ENCODE measurements around the gene THSD4.
"Not testable (repeated sequence)": the region's sequence is repeated elsewhere in the genome, so short reads cannot be mapped to it uniquely, and the experiment has no call there.

THSD4 gene

DNA sequence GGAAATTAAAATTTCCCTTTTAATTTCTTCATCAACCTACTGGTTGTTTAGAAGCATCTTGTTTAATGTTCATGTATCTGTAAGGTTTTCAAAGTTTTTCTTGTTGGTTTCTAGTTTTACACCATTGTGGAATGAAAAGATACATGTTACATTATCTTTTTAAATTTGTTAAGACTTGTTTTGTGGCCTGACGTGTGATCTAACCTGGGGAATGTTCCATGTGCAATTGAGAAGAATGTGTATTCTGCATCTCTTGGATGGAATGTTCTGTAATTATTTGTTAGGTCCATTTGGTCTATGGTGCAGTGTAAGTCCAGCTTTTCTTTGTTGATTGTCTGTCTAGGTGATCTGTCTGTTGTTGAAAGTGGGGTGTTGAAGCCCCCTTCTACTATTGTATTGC is 45.7 kb downstream of the THSD4 start:
- Histone ChIP-seq H3K4me1 (ENCODE audit: low read length) (no peaks in the 10 kb centered on the region; the same call in 1 of the 2 replicates), H3K79me2 (ENCODE audit: low read length) (no peaks in the 10 kb centered on the region), H3F3A (ENCODE audit: insufficient read depth, low read length) (no peaks in the 10 kb centered on the region), H3K9me3 (replicated peaks; ENCODE audit: insufficient read depth, low read length) (no peaks in the 10 kb centered on the region), H3K4me2 (ENCODE audit: low read depth, low read length) (no peak overlapping the region), H3K9me2 (replicated peaks; ENCODE audit: insufficient read depth, low read length) (no peaks in the 10 kb centered on the region), H3K4me3 (ENCODE audit: low read length) (no peak overlapping the region), H2AFZ (ENCODE audit: low read length) (no peak overlapping the region), H3K36me3 (replicated peaks; ENCODE audit: insufficient read depth, low read length) (no peaks in the 10 kb centered on the region), H3K9ac (ENCODE audit: low read length) (no peak overlapping the region), H4K20me1 (ENCODE audit: insufficient read depth, low read length) (no peaks in the 10 kb centered on the region), H3K27ac (ENCODE audit: low read length) (no peak overlapping the region), H3K27me3 (replicated peaks; ENCODE audit: insufficient read depth, low read length) (no peaks in the 10 kb centered on the region)
- DNase-seq = no peak
- TF ChIP-seq, protein P1, sequence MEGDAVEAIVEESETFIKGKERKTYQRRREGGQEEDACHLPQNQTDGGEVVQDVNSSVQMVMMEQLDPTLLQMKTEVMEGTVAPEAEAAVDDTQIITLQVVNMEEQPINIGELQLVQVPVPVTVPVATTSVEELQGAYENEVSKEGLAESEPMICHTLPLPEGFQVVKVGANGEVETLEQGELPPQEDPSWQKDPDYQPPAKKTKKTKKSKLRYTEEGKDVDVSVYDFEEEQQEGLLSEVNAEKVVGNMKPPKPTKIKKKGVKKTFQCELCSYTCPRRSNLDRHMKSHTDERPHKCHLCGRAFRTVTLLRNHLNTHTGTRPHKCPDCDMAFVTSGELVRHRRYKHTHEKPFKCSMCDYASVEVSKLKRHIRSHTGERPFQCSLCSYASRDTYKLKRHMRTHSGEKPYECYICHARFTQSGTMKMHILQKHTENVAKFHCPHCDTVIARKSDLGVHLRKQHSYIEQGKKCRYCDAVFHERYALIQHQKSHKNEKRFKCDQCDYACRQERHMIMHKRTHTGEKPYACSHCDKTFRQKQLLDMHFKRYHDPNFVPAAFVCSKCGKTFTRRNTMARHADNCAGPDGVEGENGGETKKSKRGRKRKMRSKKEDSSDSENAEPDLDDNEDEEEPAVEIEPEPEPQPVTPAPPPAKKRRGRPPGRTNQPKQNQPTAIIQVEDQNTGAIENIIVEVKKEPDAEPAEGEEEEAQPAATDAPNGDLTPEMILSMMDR (IDR thresholded peaks at IDR 0.05; ENCODE audit: low read length) = no peak
- no peak for TF ChIP-seq EZH2phosphoT487 (IDR thresholded peaks at IDR 0.05; ENCODE audit: low read length)
- TF ChIP-seq EZH2 (optimal IDR thresholded peaks at IDR 0.05; ENCODE audit: low read depth, low read length) = no peak

DNA sequence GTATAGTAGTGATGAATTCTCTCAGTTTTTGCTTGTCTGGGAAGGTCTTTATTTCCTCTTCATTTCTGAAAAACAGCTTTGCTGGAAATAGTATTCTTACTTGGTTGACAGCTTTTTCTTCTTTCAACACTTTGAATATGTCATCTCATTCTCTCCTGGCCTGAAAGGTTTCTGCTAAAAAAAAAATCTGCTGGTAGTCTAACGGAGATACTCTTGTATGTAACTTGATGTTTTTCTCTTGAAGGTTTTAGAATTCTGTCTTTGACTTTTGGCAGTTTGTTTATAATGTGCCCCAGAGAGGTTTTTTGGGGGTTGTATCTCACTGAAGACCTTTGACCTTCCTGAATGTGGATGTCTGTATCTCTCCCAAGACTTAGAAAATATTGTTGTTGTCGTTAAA is 47.0 kb downstream of the THSD4 start:
- H3K9ac ChIP-seq (ENCODE audit: low read length) = no peak overlapping the region
- H3K36me3 ChIP-seq (replicated peaks; ENCODE audit: insufficient read depth, low read length) = no peaks in the 10 kb centered on the region
- H3K9me3 ChIP-seq (replicated peaks; ENCODE audit: insufficient read depth, low read length) = no peaks in the 10 kb centered on the region
- no peaks in the 10 kb centered on the region for H3F3A ChIP-seq (ENCODE audit: insufficient read depth, low read length)
- no peaks in the 10 kb centered on the region; the same call in 1 of the 2 replicates for H3K4me1 ChIP-seq (ENCODE audit: low read length)
- no peak for DNase-seq
- no peak overlapping the region for H3K4me2 ChIP-seq (ENCODE audit: low read depth, low read length)
- no peak overlapping the region for H3K4me3 ChIP-seq (ENCODE audit: low read length)
- no peaks in the 10 kb centered on the region for H4K20me1 ChIP-seq (ENCODE audit: insufficient read depth, low read length)
- H3K27ac ChIP-seq (ENCODE audit: low read length) = no peak overlapping the region
- no peak for TF ChIP-seq EZH2phosphoT487 (IDR thresholded peaks at IDR 0.05; ENCODE audit: low read length)
- TF ChIP-seq, protein P1 (IDR thresholded peaks at IDR 0.05; ENCODE audit: low read length) = no peak
- no peak for TF ChIP-seq EZH2 (optimal IDR thresholded peaks at IDR 0.05; ENCODE audit: low read depth, low read length)
- no peak overlapping the region for H2AFZ ChIP-seq (ENCODE audit: low read length)
- H3K27me3 ChIP-seq (replicated peaks; ENCODE audit: insufficient read depth, low read length) = no peaks in the 10 kb centered on the region
- H3K79me2 ChIP-seq (ENCODE audit: low read length) = no peaks in the 10 kb centered on the region
- H3K9me2 ChIP-seq (replicated peaks; ENCODE audit: insufficient read depth, low read length) = no peaks in the 10 kb centered on the region

DNA sequence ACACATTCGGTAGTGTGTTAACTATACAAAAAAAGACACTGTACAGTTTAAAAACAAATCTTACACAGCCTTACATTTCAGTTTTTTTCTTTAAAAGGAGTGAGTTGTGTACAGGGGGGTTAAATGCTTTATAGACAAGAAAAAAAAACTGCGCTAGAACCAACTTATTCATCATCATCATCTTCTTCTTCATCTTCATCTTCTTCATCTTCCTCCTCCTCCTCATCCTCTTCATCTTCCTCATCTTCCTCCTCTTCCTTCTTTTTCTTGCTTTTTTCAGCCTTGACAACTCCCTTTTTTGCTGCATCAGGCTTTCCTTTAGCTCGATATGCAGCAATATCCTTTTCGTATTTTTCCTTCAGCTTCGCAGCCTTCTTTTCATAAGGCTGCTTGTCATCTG is 49.3 kb downstream of the THSD4 start:
- not testable (repeated sequence) for H3F3A ChIP-seq (ENCODE audit: insufficient read depth, low read length); H3K9me2 ChIP-seq (replicated peaks; ENCODE audit: insufficient read depth, low read length); DNase-seq; H3K79me2 ChIP-seq (ENCODE audit: low read length); H3K4me2 ChIP-seq (ENCODE audit: low read depth, low read length); H2AFZ ChIP-seq (ENCODE audit: low read length); H3K4me3 ChIP-seq (ENCODE audit: low read length); H3K9ac ChIP-seq (ENCODE audit: low read length); H3K27ac ChIP-seq (ENCODE audit: low read length); H3K4me1 ChIP-seq (ENCODE audit: low read length); H4K20me1 ChIP-seq (ENCODE audit: insufficient read depth, low read length); H3K36me3 ChIP-seq (replicated peaks; ENCODE audit: insufficient read depth, low read length); H3K9me3 ChIP-seq (replicated peaks; ENCODE audit: insufficient read depth, low read length); H3K27me3 ChIP-seq (replicated peaks; ENCODE audit: insufficient read depth, low read length)

DNA sequence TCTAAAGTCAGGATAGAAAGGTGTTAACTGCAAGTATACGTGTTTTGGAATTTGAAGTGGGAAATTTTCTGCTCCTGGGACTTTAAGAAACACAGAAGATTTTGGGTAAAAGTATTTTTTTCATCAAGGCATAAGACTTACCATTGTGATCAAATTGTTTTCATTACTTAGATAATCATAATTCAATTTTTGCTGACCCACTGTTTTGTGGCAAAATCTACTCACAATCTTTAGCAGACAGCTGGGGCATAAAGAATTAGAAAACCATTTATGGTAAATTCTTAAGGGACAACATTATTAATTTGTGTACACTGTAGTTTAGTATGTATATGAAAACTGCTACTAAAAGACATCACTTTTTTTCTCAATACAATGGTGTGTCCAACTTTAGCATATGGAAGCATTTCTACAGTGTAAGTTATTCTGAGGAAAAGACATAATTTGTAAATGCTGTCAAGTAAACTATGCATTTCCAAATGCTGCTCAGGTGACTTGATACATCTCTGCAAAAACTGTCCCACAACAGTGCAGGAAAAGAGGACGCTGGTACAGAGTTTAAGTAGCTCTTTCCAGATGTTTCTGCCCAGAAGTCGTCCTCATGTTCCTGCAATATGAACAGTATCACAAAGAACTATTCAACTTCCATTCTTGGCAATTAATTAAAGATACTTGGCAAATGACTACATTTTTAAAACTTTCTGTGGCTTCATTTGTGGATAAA is 52.3 kb downstream of the THSD4 start:
- TF ChIP-seq EZH2 (optimal IDR thresholded peaks at IDR 0.05; ENCODE audit: low read depth, low read length) (no peak), EZH2phosphoT487 (IDR thresholded peaks at IDR 0.05; ENCODE audit: low read length) (no peak)
- TF ChIP-seq, protein P1 (IDR thresholded peaks at IDR 0.05; ENCODE audit: low read length) = no peak
- H3K27me3 ChIP-seq (replicated peaks; ENCODE audit: insufficient read depth, low read length) = no peaks in the 10 kb centered on the region
- H3K36me3 ChIP-seq (replicated peaks; ENCODE audit: insufficient read depth, low read length) = no peaks in the 10 kb centered on the region
- H3K9me2 ChIP-seq (replicated peaks; ENCODE audit: insufficient read depth, low read length) = no peaks in the 10 kb centered on the region
- H3K79me2 ChIP-seq (ENCODE audit: low read length) = no peaks in the 10 kb centered on the region
- no peak overlapping the region for H3K4me2 ChIP-seq (ENCODE audit: low read depth, low read length)
- H2AFZ ChIP-seq (ENCODE audit: low read length) = no peak overlapping the region
- H3K9me3 ChIP-seq (replicated peaks; ENCODE audit: insufficient read depth, low read length) = no peaks in the 10 kb centered on the region
- no peak overlapping the region for H3K9ac ChIP-seq (ENCODE audit: low read length)
- no peaks in the 10 kb centered on the region for H4K20me1 ChIP-seq (ENCODE audit: insufficient read depth, low read length)
- H3K27ac ChIP-seq (ENCODE audit: low read length) = no peak overlapping the region
- H3K4me1 ChIP-seq (ENCODE audit: low read length) = no peaks in the 10 kb centered on the region
- no peaks in the 10 kb centered on the region for H3F3A ChIP-seq (ENCODE audit: insufficient read depth, low read length)
- DNase-seq = no peak
- H3K4me3 ChIP-seq (ENCODE audit: low read length) = no peak overlapping the region

Measured in MM.1S (cell line).